HCT116 (cell line): ENCODE results near the gene CALHM2. TPM values are rescaled to one million over a fixed set of nuclear protein-coding genes. Genes with fewer than 3 reads are reported as not detected.

Source experiments
- ATAC-seq: fragments of 200-7000 bp; cut with Tn5 transposase; 2 replicates; pipeline ENCODE4 v1.9.1; 2020; ENCODE audit warnings: mild to moderate bottlenecking, moderate library complexity
- BruUV-seq: library from RNA; stranded (reverse); fragments of 400-500 nt; replicated peaks from 2 replicates; lab custom pipeline; 2021; lab: Mats Ljungman, UMichigan
- CTCF ChIA-PET: fragments of 300-600 bp; sonication (Branson Sonifier 250); formaldehyde crosslinking; loops from one replicate; lab custom pipeline; 2021; ENCODE audit warnings: antibody characterized with exemption; lab: Charles Lee
- POLR2A ChIA-PET: fragments of 300-600, 350-600 bp; sonication (Branson Sonifier 250); formaldehyde crosslinking; loops from one replicate; lab custom pipeline; 2021; ENCODE audit warnings: antibody characterized with exemption; lab: Charles Lee
- RAD21 ChIA-PET, 2 experiments: fragments of 300-600 bp; sonication (Branson Sonifier 250); formaldehyde crosslinking; loops; one replicate each; lab custom pipeline; 2023; ENCODE audit warnings: low total read pairs in 2 of 2; ENCODE audit not compliant: uncharacterized antibody in 2 of 2, unreplicated experiment in 2 of 2, low non-redundant PET in 1 of 2; lab: Charles Lee
- DNase-seq: peaks from one replicate; pipeline ENCODE4 v3.0.0-alpha.2; 2010; ENCODE audit warnings: low read depth, low spot score
- H2AFZ ChIP-seq: fragments of 200-600 bp; shearing (Covaris generic), sonication (generic); 2 replicates; pipeline ENCODE4 v1.6.1; 2017; ENCODE audit warnings: low read depth, mixed run types, mixed read lengths, antibody characterized with exemption, low read length; ENCODE audit not compliant: poor library complexity, severe bottlenecking
- H3K27ac ChIP-seq: 2 replicates; pipeline ENCODE4 v1.5.1; 2012; ENCODE audit warnings: low read depth, low read length
- H3K27me3 ChIP-seq: fragments of 200-600 bp; sonication (generic); 2 replicates; pipeline ENCODE4 v1.6.1; 2016; ENCODE audit warnings: mixed run types, low read length, mixed read lengths; ENCODE audit not compliant: insufficient read depth
- H3K36me3 ChIP-seq, 2 experiments: fragments of 200-500 bp in 1 of 2; fragments of 200-600 bp in 1 of 2; sonication (Bioruptor generic) in 1 of 2; sonication (generic) in 1 of 2; 2 replicates each; pipeline versions ENCODE4 v1.5.1 to v1.6.1; 2014 to 2016; ENCODE audit warnings: low read length in 2 of 2, inconsistent platforms in 1 of 2, mixed read lengths in 1 of 2, mixed run types in 1 of 2; ENCODE audit not compliant: insufficient read depth in 2 of 2, control insufficient read depth in 1 of 2
- H3K4me1 ChIP-seq, 2 experiments: fragments of 200-600 bp in 1 of 2; sonication (generic) in 1 of 2; 2 replicates each; pipeline versions ENCODE4 v1.5.1 to v1.6.1; 2012 to 2017; ENCODE audit warnings: low read length in 2 of 2, inconsistent platforms in 1 of 2, mild to moderate bottlenecking in 1 of 2, mixed read lengths in 1 of 2, mixed run types in 1 of 2, moderate library complexity in 1 of 2; ENCODE audit not compliant: insufficient read depth in 2 of 2, control insufficient read depth in 1 of 2
- H3K4me2 ChIP-seq: fragments of 200-600 bp; sonication (generic); 2 replicates; pipeline ENCODE4 v1.6.1; 2017; ENCODE audit warnings: mixed run types, low read length, mixed read lengths
- H3K4me3 ChIP-seq, 2 experiments: fragments of 200-600 bp in 1 of 2; sonication (generic) in 1 of 2; replicated peaks in 1 of 2; 2 replicates each; pipeline ENCODE4 v1.5.1; 2011 to 2016; ENCODE audit warnings: low read length in 2 of 2, control low read depth in 1 of 2, low read depth in 1 of 2, mild to moderate bottlenecking in 1 of 2, mixed read lengths in 1 of 2, mixed run types in 1 of 2
- H3K79me2 ChIP-seq: fragments of 200-600 bp; sonication (generic); 2 replicates; pipeline ENCODE4 v1.6.1; 2017; ENCODE audit warnings: mild to moderate bottlenecking, mixed run types, low read length, moderate library complexity, mixed read lengths; ENCODE audit not compliant: insufficient read depth
- H3K9ac ChIP-seq: fragments of 200-600 bp; sonication (generic); 2 replicates; pipeline ENCODE4 v1.6.1; 2016; ENCODE audit warnings: low read length, mixed read lengths
- H3K9me2 ChIP-seq: fragments of 200-600 bp; sonication (generic), shearing (Covaris generic); 2 replicates; pipeline ENCODE4 v1.6.1; 2017; ENCODE audit warnings: mixed run types, mild to moderate bottlenecking, moderate library complexity; ENCODE audit not compliant: insufficient read depth
- H3K9me3 ChIP-seq, 2 experiments: fragments of 200-500 bp in 1 of 2; fragments of 200-600 bp in 1 of 2; sonication (Bioruptor generic) in 1 of 2; sonication (generic) in 1 of 2; 2 replicates each; pipeline ENCODE4 v1.6.1; 2014 to 2017; ENCODE audit warnings: low read length in 2 of 2, mixed read lengths in 2 of 2, inconsistent platforms in 1 of 2, low read depth in 1 of 2, mild to moderate bottlenecking in 1 of 2, mixed run types in 1 of 2, moderate library complexity in 1 of 2; ENCODE audit not compliant: control insufficient read depth in 1 of 2, insufficient read depth in 1 of 2
- H4K20me1 ChIP-seq: fragments of 200-600 bp; sonication (generic), shearing (Covaris generic); 2 replicates; pipeline ENCODE4 v1.6.1; 2017; ENCODE audit warnings: mixed run types, mild to moderate bottlenecking, moderate library complexity; ENCODE audit not compliant: insufficient read depth
- CBX3 ChIP-seq: IDR thresholded peaks from 2 replicates; pipeline ENCODE4 v1.6.1; 2012; ENCODE audit warnings: low read depth
- CEBPB ChIP-seq: IDR thresholded peaks from 2 replicates; pipeline ENCODE4 v1.6.1; 2012; ENCODE audit warnings: low read depth
- EGR1 ChIP-seq: IDR thresholded peaks from 2 replicates; pipeline ENCODE4 v1.6.1; 2012; ENCODE audit warnings: low read depth
- ELF1 ChIP-seq: IDR thresholded peaks from 2 replicates; pipeline ENCODE4 v1.6.1; 2012; ENCODE audit warnings: low read depth, borderline replicate concordance
- EZH2 ChIP-seq: fragments of 200-600 bp; sonication (generic); IDR thresholded peaks from 2 replicates; pipeline ENCODE4 v1.6.1; 2017; ENCODE audit warnings: antibody characterized with exemption, mixed run types
- EZH2phosphoT487 ChIP-seq: fragments of 200-600 bp; IDR thresholded peaks from 2 replicates; pipeline ENCODE4 v1.6.1; 2018; ENCODE audit warnings: antibody characterized with exemption, borderline replicate concordance
- FOSL1 ChIP-seq: IDR thresholded peaks from 2 replicates; pipeline ENCODE4 v1.6.1; 2012; ENCODE audit warnings: low read depth
- RAD21 ChIP-seq: IDR thresholded peaks from 2 replicates; pipeline ENCODE4 v1.6.1; 2012; ENCODE audit warnings: low read depth, mild to moderate bottlenecking
- SRF ChIP-seq: IDR thresholded peaks from 2 replicates; pipeline ENCODE4 v1.6.1; 2012; ENCODE audit warnings: low read depth
- ZFX ChIP-seq: fragments of 450-650 bp; IDR thresholded peaks from 2 replicates; pipeline ENCODE4 v1.6.1; 2017
- ZNF274 ChIP-seq: fragments of 200-500 bp; sonication (Bioruptor generic); IDR thresholded peaks from 2 replicates; pipeline ENCODE4 v1.6.1; 2014; ENCODE audit warnings: mild to moderate bottlenecking, low read depth, low read length, inconsistent platforms
- intact Hi-C: fragments of 100-400 bp; cut with micrococcal nuclease; formaldehyde crosslinking; loops from 2 replicates; pipeline ENCODE4 v1.10.0; 2022
- total RNA-seq: library from RNA; stranded (reverse); gene quantifications from one replicate; pipeline ENCODE4 v1.2.1, GENCODE V29; 2021; ENCODE audit not compliant: unreplicated experiment
- TF ChIP-seq, protein P1 (sequence below): IDR thresholded peaks from 2 replicates; pipeline ENCODE4 v1.6.1; 2012; ENCODE audit warnings: low read depth

CALHM2 gene
- total RNA-seq, 1 experiment from 2014 or later, result 46.1 TPM

DNA sequence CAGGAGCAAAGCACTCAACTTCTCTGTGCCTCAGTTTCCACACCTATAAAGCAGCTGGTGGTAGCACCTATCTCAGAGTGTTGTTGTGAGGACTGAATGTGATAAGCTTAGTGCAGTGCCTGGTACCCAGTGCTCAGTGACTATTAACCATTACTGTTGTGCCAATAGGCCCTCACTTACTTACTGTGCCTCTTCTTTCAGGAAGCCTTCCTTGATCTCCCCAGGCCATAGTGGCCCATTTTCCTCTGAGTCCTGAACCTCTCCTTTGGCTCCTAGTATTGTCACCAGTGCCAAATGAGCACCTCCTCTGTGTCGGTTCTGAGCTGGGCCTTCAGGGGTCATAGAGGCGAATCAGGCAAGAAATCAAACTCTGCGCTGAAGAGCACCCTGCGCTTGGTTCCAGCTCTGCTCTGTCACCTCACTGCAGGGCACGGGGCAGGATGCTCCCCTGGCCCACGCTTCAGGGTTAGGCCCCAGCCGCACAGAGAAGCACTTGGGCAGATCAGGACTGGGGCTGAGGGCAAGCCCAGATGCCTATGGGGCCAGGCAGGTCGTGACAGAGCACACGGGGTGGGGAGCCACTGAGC, 4.0 kb upstream of the CALHM2 start:
- DNase-seq, result no peak
- ChIA-PET POLR2A (no interaction called here), CTCF (no interaction called here)

More for the DNA sequence above, 4.0 kb upstream of the CALHM2 start:
- Histone ChIP-seq H3K36me3 (no peaks in the 10 kb centered on the region), H3K27ac (no peak overlapping the region), H3K9me2 (no peaks in the 10 kb centered on the region), H3K27me3 (no peaks in the 10 kb centered on the region), H3K4me1 (peaks cover 3 to 27% of the 10 kb centered on the region in 2 experiments; a peak in 3 of 4 replicates), H3K9me3 (no peaks in the 10 kb centered on the region), H3K9ac (no peak overlapping the region), H3K4me3 (no peak overlapping the region), H2AFZ (no peak overlapping the region), H3K79me2 (no peaks in the 10 kb centered on the region; the same call in 1 of the 2 replicates), H4K20me1 (no peaks in the 10 kb centered on the region), H3K4me2 (no peak overlapping the region)
- ATAC-seq, result no peak
- intact Hi-C loops, result no loop called here
- RAD21 ChIA-PET, result no interaction called here
- BruUV-seq, result no TSS peak
- TF ChIP-seq ZFX (no peak), EZH2 (no peak), SRF (no peak), RAD21 (no peak), ZNF274 (no peak), EZH2phosphoT487 (no peak), CBX3 (no peak), CEBPB (no peak), EGR1 (no peak), ELF1 (no peak), FOSL1 (no peak)
- TF ChIP-seq, protein P1, sequence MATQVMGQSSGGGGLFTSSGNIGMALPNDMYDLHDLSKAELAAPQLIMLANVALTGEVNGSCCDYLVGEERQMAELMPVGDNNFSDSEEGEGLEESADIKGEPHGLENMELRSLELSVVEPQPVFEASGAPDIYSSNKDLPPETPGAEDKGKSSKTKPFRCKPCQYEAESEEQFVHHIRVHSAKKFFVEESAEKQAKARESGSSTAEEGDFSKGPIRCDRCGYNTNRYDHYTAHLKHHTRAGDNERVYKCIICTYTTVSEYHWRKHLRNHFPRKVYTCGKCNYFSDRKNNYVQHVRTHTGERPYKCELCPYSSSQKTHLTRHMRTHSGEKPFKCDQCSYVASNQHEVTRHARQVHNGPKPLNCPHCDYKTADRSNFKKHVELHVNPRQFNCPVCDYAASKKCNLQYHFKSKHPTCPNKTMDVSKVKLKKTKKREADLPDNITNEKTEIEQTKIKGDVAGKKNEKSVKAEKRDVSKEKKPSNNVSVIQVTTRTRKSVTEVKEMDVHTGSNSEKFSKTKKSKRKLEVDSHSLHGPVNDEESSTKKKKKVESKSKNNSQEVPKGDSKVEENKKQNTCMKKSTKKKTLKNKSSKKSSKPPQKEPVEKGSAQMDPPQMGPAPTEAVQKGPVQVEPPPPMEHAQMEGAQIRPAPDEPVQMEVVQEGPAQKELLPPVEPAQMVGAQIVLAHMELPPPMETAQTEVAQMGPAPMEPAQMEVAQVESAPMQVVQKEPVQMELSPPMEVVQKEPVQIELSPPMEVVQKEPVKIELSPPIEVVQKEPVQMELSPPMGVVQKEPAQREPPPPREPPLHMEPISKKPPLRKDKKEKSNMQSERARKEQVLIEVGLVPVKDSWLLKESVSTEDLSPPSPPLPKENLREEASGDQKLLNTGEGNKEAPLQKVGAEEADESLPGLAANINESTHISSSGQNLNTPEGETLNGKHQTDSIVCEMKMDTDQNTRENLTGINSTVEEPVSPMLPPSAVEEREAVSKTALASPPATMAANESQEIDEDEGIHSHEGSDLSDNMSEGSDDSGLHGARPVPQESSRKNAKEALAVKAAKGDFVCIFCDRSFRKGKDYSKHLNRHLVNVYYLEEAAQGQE, result no peak
